MM.1S (cell line): Measurements from ENCODE around the gene IGSF8.
A peak's percentile ranks its signal among the peaks of the same experiment; 100 is the strongest.

ENCODE experiments used
- DNase-seq: peaks from one replicate; pipeline ENCODE4 v3.0.0-alpha.2; 2015
- H2AFZ ChIP-seq: fragments of 300-600 bp; sonication (generic); 2 replicates; pipeline ENCODE4 v1.6.0; 2016; ENCODE audit warnings: antibody characterized with exemption, low read length
- H3F3A ChIP-seq: fragments of 300-600 bp; sonication (generic); 2 replicates; pipeline ENCODE4 v1.6.1; 2016; ENCODE audit warnings: mild to moderate bottlenecking, antibody characterized with exemption, low read length, moderate library complexity, mixed read lengths; ENCODE audit not compliant: insufficient read depth
- H3K27ac ChIP-seq: fragments of 300-600 bp; sonication (generic); 2 replicates; pipeline ENCODE4 v1.5.1; 2016; ENCODE audit warnings: mild to moderate bottlenecking, low read length
- H3K27me3 ChIP-seq: fragments of 300-600 bp; sonication (generic); replicated peaks from 2 replicates; pipeline ENCODE4 v1.6.0; 2016; ENCODE audit warnings: low read length; ENCODE audit not compliant: insufficient read depth
- H3K36me3 ChIP-seq: fragments of 300-600 bp; sonication (generic); replicated peaks from 2 replicates; pipeline ENCODE4 v1.6.1; 2016; ENCODE audit warnings: mild to moderate bottlenecking, low read length, mixed read lengths; ENCODE audit not compliant: insufficient read depth
- H3K4me1 ChIP-seq: fragments of 300-600 bp; sonication (generic); 2 replicates; pipeline ENCODE4 v1.6.1; 2016; ENCODE audit warnings: low read length, mixed read lengths
- H3K4me2 ChIP-seq: fragments of 300-600 bp; sonication (generic); 2 replicates; pipeline ENCODE4 v1.6.0; 2016; ENCODE audit warnings: low read depth, low read length
- H3K4me3 ChIP-seq: fragments of 300-600 bp; sonication (generic); 2 replicates; pipeline ENCODE4 v1.5.1; 2016; ENCODE audit warnings: low read length, mixed read lengths
- H3K79me2 ChIP-seq: fragments of 300-600 bp; sonication (generic); 2 replicates; pipeline ENCODE4 v1.6.1; 2016; ENCODE audit warnings: mixed run types, low read length, mixed read lengths
- H3K9ac ChIP-seq: fragments of 300-600 bp; sonication (generic); 2 replicates; pipeline ENCODE4 v1.6.1; 2016; ENCODE audit warnings: low read length, mixed read lengths
- H3K9me2 ChIP-seq: fragments of 300-600 bp; sonication (generic); replicated peaks from 2 replicates; pipeline ENCODE4 v1.6.1; 2016; ENCODE audit warnings: mild to moderate bottlenecking, low read length, mixed read lengths; ENCODE audit not compliant: insufficient read depth
- H3K9me3 ChIP-seq: fragments of 300-600 bp; sonication (generic); replicated peaks from 2 replicates; pipeline ENCODE4 v1.6.1; 2016; ENCODE audit warnings: mild to moderate bottlenecking, low read length, mixed read lengths; ENCODE audit not compliant: insufficient read depth
- H4K20me1 ChIP-seq: fragments of 300-600 bp; sonication (generic); 2 replicates; pipeline ENCODE4 v1.6.1; 2016; ENCODE audit warnings: mild to moderate bottlenecking, low read length, moderate library complexity, mixed read lengths; ENCODE audit not compliant: insufficient read depth
- CTCF ChIP-seq: fragments of 300-600 bp; sonication (generic); IDR thresholded peaks from 2 replicates; pipeline ENCODE4 v1.5.1; 2016; ENCODE audit warnings: antibody characterized with exemption, low read length, mixed read lengths
- EZH2 ChIP-seq: fragments of 300-600 bp; sonication (generic); optimal IDR thresholded peaks from 2 replicates; pipeline ENCODE3; 2017; ENCODE audit warnings: low read depth, mild to moderate bottlenecking, antibody characterized with exemption, low read length, mixed read lengths
- EZH2phosphoT487 ChIP-seq: fragments of 300-600 bp; sonication (generic); IDR thresholded peaks from 2 replicates; pipeline ENCODE4 v1.6.1; 2018; ENCODE audit warnings: antibody characterized with exemption, low read length

The IGSF8 gene

GRCh38 chr1:160058087-160058486 lies 40.3 kb downstream of the IGSF8 start:
- Histone ChIP-seq H3K4me1 (no peaks in the 10 kb centered on the region), H3K27me3 (0 out of 2 replicates have a peak, but pooled peaks cover 5% of the 10 kb centered on the region), H2AFZ (no peak overlapping the region), H4K20me1 (no peaks in the 10 kb centered on the region), H3K9me3 (no peaks in the 10 kb centered on the region), H3K27ac (no peak overlapping the region), H3K4me3 (no peak overlapping the region), H3K36me3 (no peaks in the 10 kb centered on the region), H3K9me2 (no peaks in the 10 kb centered on the region), H3F3A (no peaks in the 10 kb centered on the region), H3K9ac (no peak overlapping the region), H3K4me2 (no peak overlapping the region), H3K79me2 (no peaks in the 10 kb centered on the region)
- TF ChIP-seq EZH2 (no peak), CTCF (peak; percentile 34; the same call in 1 of the 2 replicates)
- DNase-seq, result no peak

- Histone ChIP-seq H3K4me3 (no peak overlapping the region), H3K9me3 (no peaks in the 10 kb centered on the region), H3K9ac (no peak overlapping the region), H3K27ac (no peak overlapping the region), H3K36me3 (no peaks in the 10 kb centered on the region), H3K4me2 (no peak overlapping the region), H4K20me1 (no peaks in the 10 kb centered on the region), H3K9me2 (no peaks in the 10 kb centered on the region), H2AFZ (no peak overlapping the region), H3F3A (no peaks in the 10 kb centered on the region), H3K4me1 (no peaks in the 10 kb centered on the region), H3K27me3 (peaks cover 11% of the 10 kb centered on the region; the same call in 1 of the 2 replicates), H3K79me2 (no peaks in the 10 kb centered on the region)
- DNase-seq, result no peak
- TF ChIP-seq EZH2phosphoT487, result no peak
- TF ChIP-seq CTCF, result no peak
- no peak for TF ChIP-seq EZH2
Measured at GRCh38 chr1:160056648-160057169, 41.7 kb downstream of the IGSF8 start.

- no peak for TF ChIP-seq CTCF
- no peak for TF ChIP-seq EZH2
- no peak for TF ChIP-seq EZH2phosphoT487
- Histone ChIP-seq H3K4me1 (no peaks in the 10 kb centered on the region), H3K4me3 (no peak overlapping the region), H3K4me2 (no peak overlapping the region), H3K9me2 (no peaks in the 10 kb centered on the region), H3F3A (no peaks in the 10 kb centered on the region), H3K27me3 (peaks cover 11% of the 10 kb centered on the region; the same call in 1 of the 2 replicates), H3K27ac (no peak overlapping the region), H2AFZ (no peak overlapping the region), H3K79me2 (no peaks in the 10 kb centered on the region), H4K20me1 (no peaks in the 10 kb centered on the region), H3K36me3 (no peaks in the 10 kb centered on the region), H3K9ac (no peak overlapping the region), H3K9me3 (no peaks in the 10 kb centered on the region)
- DNase-seq, result no peak
Measured at GRCh38 chr1:160053548-160054365, 44.7 kb downstream of the IGSF8 start.
